SK-N-SH treated with all-trans-retinoic acid at 6 μM for 48 hours (cell line): ENCODE data around the gene CPB1.

ENCODE experiments used
- ATAC-seq: fragments of 200-7000 bp; cut with Tn5 transposase; 3 replicates; pipeline ENCODE4 v1.9.1; 2020; ENCODE audit warnings: mild to moderate bottlenecking, moderate library complexity
- ARNTL ChIP-seq: fragments of 450-650 bp; formaldehyde crosslinking; IDR thresholded peaks from 2 replicates; pipeline ENCODE4 v1.5.0; 2020; ENCODE audit warnings: low read depth, mild to moderate bottlenecking, moderate library complexity, borderline replicate concordance
- BACH2 ChIP-seq: fragments of 250-450 bp; sonication (Bioruptor Pico); IDR thresholded peaks from 2 replicates; pipeline ENCODE4 v1.9.0; 2021; ENCODE audit warnings: mild to moderate bottlenecking, borderline replicate concordance
- CSDC2 ChIP-seq: fragments of 250-450 bp; sonication (Bioruptor Pico); IDR thresholded peaks from 2 replicates; pipeline ENCODE4 v1.5.0; 2020; ENCODE audit warnings: mild to moderate bottlenecking, moderate library complexity
- CSRNP3 ChIP-seq: fragments of 250-450 bp; sonication (Bioruptor Pico); IDR thresholded peaks from 2 replicates; pipeline ENCODE4 v1.5.1; 2021; ENCODE audit warnings: mild to moderate bottlenecking, moderate library complexity
- ESRRG ChIP-seq: fragments of 250-450 bp; sonication (Bioruptor Pico); IDR thresholded peaks from 2 replicates; pipeline ENCODE4 v1.6.1; 2021; ENCODE audit warnings: mild to moderate bottlenecking
- GLIS3 ChIP-seq: fragments of 250-450 bp; sonication (Bioruptor Pico); IDR thresholded peaks from 2 replicates; pipeline ENCODE4 v1.5.0; 2020; ENCODE audit warnings: mild to moderate bottlenecking, moderate library complexity
- OSR1 ChIP-seq: fragments of 250-450 bp; sonication (Bioruptor Pico); IDR thresholded peaks from 2 replicates; pipeline ENCODE4 v1.8.0; 2022; ENCODE audit warnings: moderate library complexity, mild to moderate bottlenecking, inconsistent platforms
- PATZ1 ChIP-seq: fragments of 250-450 bp; sonication (Bioruptor Pico); IDR thresholded peaks from 2 replicates; pipeline ENCODE4 v1.8.0; 2020; ENCODE audit warnings: mild to moderate bottlenecking, moderate library complexity, borderline replicate concordance
- POU6F1 ChIP-seq: fragments of 250-450 bp; sonication (Bioruptor Pico); IDR thresholded peaks from 2 replicates; pipeline ENCODE4 v1.8.0; 2021; ENCODE audit warnings: low read depth, mild to moderate bottlenecking, moderate library complexity, borderline replicate concordance
- PPARA ChIP-seq: fragments of 250-450 bp; sonication (Bioruptor Pico); IDR thresholded peaks from 2 replicates; pipeline ENCODE4 v1.5.0; 2020; ENCODE audit warnings: mild to moderate bottlenecking, borderline replicate concordance
- RARB ChIP-seq: fragments of 250-450 bp; sonication (Bioruptor Pico); IDR thresholded peaks from 2 replicates; pipeline ENCODE4 v1.8.0; 2021; ENCODE audit warnings: mild to moderate bottlenecking, moderate library complexity
- SNAI2 ChIP-seq: fragments of 250-450 bp; sonication (Bioruptor Pico); IDR thresholded peaks from 2 replicates; pipeline ENCODE4 v1.5.0; 2020; ENCODE audit warnings: mild to moderate bottlenecking, moderate library complexity
- TCF4 ChIP-seq: fragments of 250-450 bp; sonication (Bioruptor Pico); IDR thresholded peaks from 2 replicates; pipeline ENCODE4 v1.8.0; 2021; ENCODE audit warnings: mild to moderate bottlenecking, moderate library complexity, borderline replicate concordance
- TOX ChIP-seq: fragments of 250-450 bp; sonication (Bioruptor Pico); IDR thresholded peaks from 2 replicates; pipeline ENCODE4 v1.8.0; 2021; ENCODE audit warnings: mild to moderate bottlenecking, moderate library complexity, borderline replicate concordance
- TSHZ2 ChIP-seq: fragments of 250-450 bp; sonication (Bioruptor Pico); IDR thresholded peaks from 2 replicates; pipeline ENCODE4 v1.5.0; 2020; ENCODE audit warnings: mild to moderate bottlenecking, moderate library complexity
- ZC3H10 ChIP-seq: fragments of 250-450 bp; sonication (Bioruptor Pico); IDR thresholded peaks from 2 replicates; pipeline ENCODE4 v1.5.1; 2021; ENCODE audit warnings: mild to moderate bottlenecking, moderate library complexity
- ZFP30 ChIP-seq: fragments of 450-650 bp; formaldehyde crosslinking; IDR thresholded peaks from 2 replicates; pipeline ENCODE4 v1.5.0; 2022; ENCODE audit warnings: mild to moderate bottlenecking, moderate library complexity
- ZNF565 ChIP-seq: fragments of 450-650 bp; formaldehyde crosslinking; conservative IDR thresholded peaks from 2 replicates; pipeline ENCODE4 v1.5.0; 2020; ENCODE audit warnings: low read depth, mild to moderate bottlenecking, moderate library complexity
- ZNF70 ChIP-seq: fragments of 450-650 bp; formaldehyde crosslinking; IDR thresholded peaks from 2 replicates; pipeline ENCODE4 v1.5.0; 2020; ENCODE audit warnings: mild to moderate bottlenecking, moderate library complexity
- ZNF8 ChIP-seq: fragments of 450-650 bp; formaldehyde crosslinking; IDR thresholded peaks from 2 replicates; pipeline ENCODE4 v1.5.0; 2020; ENCODE audit warnings: mild to moderate bottlenecking, moderate library complexity

Gene CPB1

GRCh38 chr3:148863297-148863696, 35.7 kb downstream of the CPB1 start:
- no peak for ATAC-seq
- no peak for TF ChIP-seq TOX
- TF ChIP-seq CSRNP3 (CRISPR knock-in tag) = no peak
- TF ChIP-seq ZC3H10 (CRISPR knock-in tag) = no peak
- no peak for TF ChIP-seq ARNTL (CRISPR knock-in tag)
- TF ChIP-seq ESRRG = no peak
- no peak for TF ChIP-seq ZNF70 (CRISPR knock-in tag)
- no peak for TF ChIP-seq ZNF8 (CRISPR knock-in tag)
- TF ChIP-seq TCF4 (CRISPR knock-in tag) = no peak
- TF ChIP-seq RARB (CRISPR knock-in tag) = no peak
- no peak for TF ChIP-seq ZFP30
- TF ChIP-seq CSDC2 = no peak
- no peak for TF ChIP-seq ZNF565 (CRISPR knock-in tag)
- no peak for TF ChIP-seq PPARA (CRISPR knock-in tag)
- no peak for TF ChIP-seq PATZ1 (CRISPR knock-in tag)
- TF ChIP-seq TSHZ2 (CRISPR knock-in tag) = no peak

- TF ChIP-seq ESRRG = no peak
- TF ChIP-seq ZNF565 (CRISPR knock-in tag) = no peak
- TF ChIP-seq CSDC2 = no peak
- TF ChIP-seq SNAI2 (CRISPR knock-in tag) = no peak
- TF ChIP-seq BACH2 (CRISPR knock-in tag) = no peak
- no peak for TF ChIP-seq RARB (CRISPR knock-in tag)
- TF ChIP-seq GLIS3 (CRISPR knock-in tag) = no peak
- TF ChIP-seq ARNTL (CRISPR knock-in tag) = no peak
- TF ChIP-seq POU6F1 (CRISPR knock-in tag) = no peak
- TF ChIP-seq ZFP30 = no peak
- no peak for TF ChIP-seq OSR1 (CRISPR knock-in tag)
- TF ChIP-seq CSRNP3 (CRISPR knock-in tag) = no peak
- TF ChIP-seq ZC3H10 (CRISPR knock-in tag) = no peak
- no peak for TF ChIP-seq ZNF70 (CRISPR knock-in tag)
- no peak for ATAC-seq
Observed at GRCh38 chr3:148863814-148864213, 36.2 kb downstream of the CPB1 start.

GRCh38 chr3:148865049-148865448, 37.4 kb downstream of the CPB1 start, which contains the start of gene CPA3:
Gene CPA3, plus strand, starts transcription at chr3:148865296. Its CDS starts 12 bp downstream, at chr3:148865308.
- TF ChIP-seq ZC3H10 (CRISPR knock-in tag) = no peak
- no peak for ATAC-seq
